T-helper 17 cell (primary cell): ENCODE measurements around the gene ZNF471. TPM values are rescaled to one million over a fixed set of nuclear protein-coding genes. Genes with fewer than 3 reads are reported as not detected.

Source experiments
- ATAC-seq: fragments of 150-1000 bp; cut with Tn5 transposase; 2 replicates; pipeline ENCODE4 v1.10.0; 2021; ENCODE audit warnings: mild to moderate bottlenecking, moderate library complexity
- DNase-seq, 3 donors: peaks; one replicate each; pipeline versions ENCODE4 v3.0.0 to v3.0.0-alpha.2; 2020 to 2021
- H3K9me3 ChIP-seq: one replicate; pipeline ENCODE4 v1.7.0; 2013; ENCODE audit warnings: low read length, mild to moderate bottlenecking; ENCODE audit not compliant: control insufficient read depth, poor library complexity, severe bottlenecking
- H3K27ac Mint-ChIP-seq: one replicate; pipeline ENCODE4 v1.8.0; 2022; ENCODE audit warnings: mild to moderate bottlenecking, moderate library complexity, mixed read lengths
- H3K27me3 Mint-ChIP-seq: one replicate; pipeline ENCODE4 v1.8.0; 2022; ENCODE audit warnings: mixed read lengths
- H3K36me3 Mint-ChIP-seq: one replicate; pipeline ENCODE4 v1.8.0; 2022; ENCODE audit warnings: low read depth, mixed read lengths
- H3K4me1 Mint-ChIP-seq: one replicate; pipeline ENCODE4 v1.8.0; 2022; ENCODE audit warnings: mild to moderate bottlenecking, mixed read lengths
- H3K4me3 Mint-ChIP-seq: one replicate; pipeline ENCODE4 v1.8.0; 2022; ENCODE audit warnings: mild to moderate bottlenecking, moderate library complexity, mixed read lengths
- total RNA-seq, 4 donors: library from RNA in 2 of 4; stranded (reverse) in 2 of 4; gene quantifications; one replicate each; pipeline ENCODE4 v1.2.3 and lab custom pipeline; 2022 to 2026

Gene ZNF471
- total RNA-seq (1 to 10 TPM in 1 of 2 donors, under 1 TPM in 1; 0.23 to 1.1 TPM), total RNA-seq (lab: John Stamatoyannopoulos, UW) (0.83 to 2.4 reads per million in 2 donors)

GRCh38 chr19:56507446-56508289 is at the start of gene ZNF471:
TSS of gene ZNF471 (plus strand) at chr19:56507855. CDS start at chr19:56511572, 3,717 bp downstream.
- H3K4me3 Mint-ChIP-seq: no peak within 1 kb of the TSS
- DNase-seq (peak; percentile 44 to 83 (median 71)), ATAC-seq (peak; percentile 99)
- H3K4me1 Mint-ChIP-seq: no peaks in the 10 kb centered on the region
- no peak within 1 kb of the TSS for H3K27ac Mint-ChIP-seq
- H3K36me3 Mint-ChIP-seq: no peaks in the 10 kb centered on the region
- H3K27me3 Mint-ChIP-seq: no peaks in the 10 kb centered on the region
- H3K9me3 ChIP-seq: peaks cover 13% of the 10 kb centered on the region

- Mint-ChIP-seq H3K27me3 (no peaks in the 10 kb centered on the region), H3K36me3 (no peaks in the 10 kb centered on the region), H3K27ac (no peak overlapping the region), H3K4me3 (no peak overlapping the region), H3K4me1 (no peaks in the 10 kb centered on the region)
- H3K9me3 ChIP-seq: peaks cover 4% of the 10 kb centered on the region
- DNase-seq (no peak), ATAC-seq (no peak)
These were observed 33.3 kb upstream of the ZNF471 start for GRCh38 chr19:56474308-56474707.

DNA sequence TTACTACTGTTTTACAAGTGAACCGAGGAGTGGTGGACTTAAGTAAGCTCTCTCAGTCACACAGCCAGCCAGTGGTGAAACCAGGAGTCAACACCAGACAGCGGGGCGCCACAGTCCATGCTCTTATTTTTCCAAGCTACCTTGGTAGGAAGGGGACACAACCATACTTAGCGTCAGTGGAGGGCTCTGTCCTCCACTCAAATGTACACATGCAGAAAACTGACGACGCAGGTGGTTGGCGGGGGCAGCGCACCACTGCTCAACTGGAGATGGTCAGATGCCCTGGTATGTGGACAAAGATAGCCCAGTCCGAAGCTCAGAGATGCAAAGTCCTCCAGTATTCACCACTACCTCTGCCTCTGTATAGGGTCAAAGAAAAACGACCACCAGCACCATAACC is 31.6 kb upstream of the ZNF471 start:
- H3K4me3 Mint-ChIP-seq: no peak overlapping the region
- H3K27ac Mint-ChIP-seq: no peak overlapping the region
- H3K9me3 ChIP-seq: peaks cover 3% of the 10 kb centered on the region

GRCh38 chr19:56476651-56477428 is 30.8 kb upstream of the ZNF471 start, which contains the start of gene ZNF667:
TSS of gene ZNF667 (minus strand) at chr19:56477345. CDS start at chr19:56462370, 14,975 bp downstream.
- ATAC-seq (peak; percentile 59), DNase-seq (no peak)
- no peaks in the 10 kb centered on the region for H3K4me1 Mint-ChIP-seq
- no peaks in the 10 kb centered on the region for H3K36me3 Mint-ChIP-seq
- H3K27ac Mint-ChIP-seq: no peak within 1 kb of the TSS
- H3K9me3 ChIP-seq: no peaks in the 10 kb centered on the region
- peak within 1 kb of the TSS; percentile 61 for H3K4me3 Mint-ChIP-seq
- no peaks in the 10 kb centered on the region for H3K27me3 Mint-ChIP-seq

More for the DNA sequence above, 31.6 kb upstream of the ZNF471 start:
- ATAC-seq: no peak
- DNase-seq: no peak
- no peaks in the 10 kb centered on the region for H3K27me3 Mint-ChIP-seq
- H3K36me3 Mint-ChIP-seq: no peaks in the 10 kb centered on the region
- no peaks in the 10 kb centered on the region for H3K4me1 Mint-ChIP-seq

DNA sequence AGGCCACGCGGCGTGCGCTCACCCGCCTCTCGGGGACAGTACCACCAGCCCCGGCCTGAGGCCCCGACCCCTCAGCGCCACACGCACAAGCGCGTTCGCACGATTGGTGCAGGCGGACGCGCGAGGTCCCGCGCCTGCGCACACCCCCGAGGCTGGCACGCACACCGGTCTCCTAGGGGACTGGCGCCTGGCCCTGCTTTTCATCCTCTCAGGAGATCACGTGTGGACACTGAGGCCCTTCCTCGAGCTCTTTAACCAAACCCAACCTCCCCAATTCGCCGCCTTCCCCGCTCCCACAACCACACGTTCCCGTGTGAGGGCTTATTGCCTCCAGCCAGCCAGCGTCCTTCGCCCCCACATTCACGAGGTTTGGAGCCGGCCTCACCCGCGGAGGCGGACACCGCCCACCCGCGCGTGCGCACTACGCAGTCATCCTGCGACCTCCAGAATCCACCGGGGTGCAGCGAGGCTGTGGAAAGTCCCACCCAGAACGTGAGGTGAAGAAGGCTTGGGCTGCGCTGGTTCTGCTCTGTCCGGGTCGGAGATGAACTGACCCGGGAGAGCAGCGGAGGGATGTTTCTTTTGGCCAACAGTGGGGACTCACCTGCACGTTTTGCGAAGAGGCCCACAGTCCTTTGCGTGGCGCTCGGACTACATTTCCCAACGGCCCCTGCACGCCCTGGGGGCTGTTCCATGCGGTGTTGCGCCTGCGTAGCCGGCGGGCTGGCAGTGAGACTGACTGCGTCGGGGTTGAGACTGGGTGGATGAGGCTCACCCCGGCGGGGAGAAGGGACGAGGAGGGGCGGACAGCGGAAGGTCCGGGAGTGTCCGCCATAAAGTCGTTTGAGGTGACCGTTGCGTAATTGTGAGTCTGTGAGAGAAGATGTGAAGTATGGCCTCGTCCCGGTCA is 30.0 kb upstream of the ZNF471 start:
- no peaks in the 10 kb centered on the region for H3K36me3 Mint-ChIP-seq
- no peak overlapping the region for H3K27ac Mint-ChIP-seq
- H3K4me3 Mint-ChIP-seq: peak overlapping the region; percentile 37
- H3K4me1 Mint-ChIP-seq: no peaks in the 10 kb centered on the region
- DNase-seq: peak in 2 of 3 donors; percentile 11 to 13
- H3K9me3 ChIP-seq: no peaks in the 10 kb centered on the region
- ATAC-seq: peak; percentile 73
- no peaks in the 10 kb centered on the region for H3K27me3 Mint-ChIP-seq

DNA sequence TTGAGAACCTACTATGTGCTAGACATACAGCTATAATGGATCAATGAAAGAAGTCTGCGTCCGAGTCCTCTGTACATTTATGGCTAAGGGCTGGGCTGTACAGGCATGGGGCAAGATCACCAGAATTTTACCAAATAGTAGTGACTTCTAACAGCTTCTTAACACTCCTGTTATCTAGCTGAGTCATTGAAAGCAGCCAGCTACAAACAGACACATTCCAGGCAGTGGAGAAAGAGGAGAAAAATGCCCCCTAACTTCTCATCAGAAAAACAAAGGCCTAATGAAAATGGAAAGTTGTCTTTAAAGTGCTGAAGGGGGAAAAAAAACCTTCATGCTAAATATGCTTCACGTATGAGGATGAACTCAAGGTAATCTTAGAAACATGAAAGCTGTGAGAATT is 16.3 kb upstream of the ZNF471 start:
- Mint-ChIP-seq H3K27ac (no peak overlapping the region), H3K36me3 (peaks cover 3% of the 10 kb centered on the region), H3K27me3 (no peaks in the 10 kb centered on the region), H3K4me3 (no peak overlapping the region), H3K4me1 (no peaks in the 10 kb centered on the region)
- peaks cover 6% of the 10 kb centered on the region for H3K9me3 ChIP-seq
- DNase-seq (no peak), ATAC-seq (no peak)

DNA sequence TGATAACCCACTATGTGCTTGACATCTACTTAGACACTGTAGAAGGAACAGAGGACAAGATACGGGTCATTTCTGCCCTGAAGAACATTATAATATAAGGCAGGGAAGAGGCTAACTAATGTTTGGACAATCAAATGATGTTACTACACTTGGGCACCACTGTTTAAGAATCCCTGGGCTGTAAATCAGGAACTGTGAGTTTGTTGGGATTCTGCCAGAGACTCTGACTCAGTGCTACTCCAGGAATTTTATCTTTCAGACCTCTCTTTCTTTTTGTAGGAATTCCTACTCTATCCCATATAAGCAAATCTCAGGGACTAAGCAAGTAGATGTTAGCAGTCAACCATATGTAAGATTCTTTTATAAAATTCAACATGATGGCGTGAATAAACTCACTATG is 3.1 kb upstream of the ZNF471 start:
- Mint-ChIP-seq H3K4me1 (no peaks in the 10 kb centered on the region), H3K27me3 (no peaks in the 10 kb centered on the region), H3K4me3 (no peak overlapping the region), H3K36me3 (no peaks in the 10 kb centered on the region), H3K27ac (no peak overlapping the region)
- ATAC-seq (no peak), DNase-seq (no peak)
- peaks cover 13% of the 10 kb centered on the region for H3K9me3 ChIP-seq

- H3K27ac Mint-ChIP-seq: no peak overlapping the region
- DNase-seq (no peak), ATAC-seq (no peak)
- no peaks in the 10 kb centered on the region for H3K27me3 Mint-ChIP-seq
- no peaks in the 10 kb centered on the region for H3K36me3 Mint-ChIP-seq
- no peaks in the 10 kb centered on the region for H3K4me1 Mint-ChIP-seq
- peaks cover 15% of the 10 kb centered on the region for H3K9me3 ChIP-seq
- H3K4me3 Mint-ChIP-seq: no peak overlapping the region
These were observed 679 bp downstream of the ZNF471 start for GRCh38 chr19:56508290-56508778.

DNA sequence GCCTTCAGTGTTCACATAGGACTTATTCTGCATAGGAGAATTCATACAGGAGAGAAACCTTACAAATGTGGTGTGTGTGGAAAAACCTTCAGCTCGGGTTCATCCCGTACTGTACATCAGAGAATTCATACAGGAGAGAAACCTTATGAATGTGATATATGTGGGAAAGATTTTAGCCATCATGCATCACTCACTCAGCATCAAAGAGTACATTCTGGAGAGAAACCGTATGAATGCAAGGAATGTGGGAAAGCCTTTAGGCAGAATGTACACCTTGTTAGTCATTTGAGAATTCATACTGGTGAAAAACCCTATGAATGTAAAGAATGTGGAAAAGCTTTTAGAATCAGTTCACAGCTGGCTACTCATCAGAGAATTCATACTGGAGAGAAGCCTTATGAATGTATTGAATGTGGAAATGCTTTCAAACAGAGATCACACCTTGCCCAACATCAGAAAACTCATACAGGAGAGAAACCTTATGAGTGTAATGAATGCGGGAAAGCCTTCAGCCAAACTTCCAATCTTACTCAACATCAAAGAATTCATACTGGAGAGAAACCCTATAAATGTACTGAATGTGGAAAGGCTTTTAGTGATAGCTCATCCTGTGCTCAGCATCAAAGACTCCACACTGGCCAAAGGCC is 17.7 kb downstream of the ZNF471 start:
- no peak for DNase-seq
- H3K4me1 Mint-ChIP-seq: no peaks in the 10 kb centered on the region
- no peak overlapping the region for H3K27ac Mint-ChIP-seq
- H3K4me3 Mint-ChIP-seq: no peak overlapping the region
- peaks cover 8% of the 10 kb centered on the region for H3K9me3 ChIP-seq
- H3K36me3 Mint-ChIP-seq: no peaks in the 10 kb centered on the region
- ATAC-seq: no peak
- no peaks in the 10 kb centered on the region for H3K27me3 Mint-ChIP-seq

GRCh38 chr19:56537442-56537841 is 29.8 kb downstream of the ZNF471 start:
- Mint-ChIP-seq H3K27me3 (no peaks in the 10 kb centered on the region), H3K4me3 (peak overlapping the region; percentile 89), H3K36me3 (peaks cover 8% of the 10 kb centered on the region), H3K4me1 (no peaks in the 10 kb centered on the region), H3K27ac (peak overlapping the region; percentile 69)
- no peak for DNase-seq
- no peak for ATAC-seq
- peaks cover 9% of the 10 kb centered on the region for H3K9me3 ChIP-seq

GRCh38 chr19:56538254-56538760 is 30.7 kb downstream of the ZNF471 start:
- Mint-ChIP-seq H3K4me1 (no peaks in the 10 kb centered on the region), H3K4me3 (peak overlapping the region; percentile 89), H3K27me3 (no peaks in the 10 kb centered on the region), H3K36me3 (peaks cover 10% of the 10 kb centered on the region), H3K27ac (peak overlapping the region; percentile 69)
- ATAC-seq (peak; percentile 92), DNase-seq (peak; percentile 74 to 87 (median 82))
- peaks cover 6% of the 10 kb centered on the region for H3K9me3 ChIP-seq

DNA sequence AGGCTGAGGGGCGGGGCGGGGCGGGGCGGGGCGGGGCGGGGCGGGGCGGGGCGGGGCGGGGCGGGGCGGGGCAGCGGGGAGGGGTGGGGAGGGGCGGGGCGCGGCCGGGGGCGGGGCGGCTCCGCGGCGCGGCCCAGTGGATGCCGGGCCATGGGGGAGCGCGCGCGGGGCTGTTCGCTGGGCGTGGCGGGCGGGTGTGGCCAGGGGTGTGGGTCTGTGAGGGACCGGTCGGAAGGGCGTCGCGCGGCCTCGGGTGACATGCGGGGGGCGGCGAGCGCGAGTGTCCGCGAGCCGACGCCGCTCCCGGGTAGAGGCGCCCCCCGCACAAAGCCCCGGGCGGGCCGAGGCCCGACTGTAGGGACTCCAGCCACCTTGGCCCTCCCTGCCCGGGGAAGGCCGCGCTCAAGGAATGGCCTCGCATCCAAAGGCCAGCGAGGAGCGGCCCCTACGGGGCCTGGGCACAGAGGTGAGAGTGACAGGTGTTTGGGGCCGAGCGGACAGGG is 31.2 kb downstream of the ZNF471 start, which contains the start of gene ZFP28:
ZFP28 (plus strand) TSS at position 188 of the 503 bp plus-strand sequence; CDS start at position 259, 71 bp downstream.
- H3K9me3 ChIP-seq: peaks cover 5% of the 10 kb centered on the region
- H3K27me3 Mint-ChIP-seq: no peaks in the 10 kb centered on the region
- peak; percentile 66 for ATAC-seq

More for the DNA sequence above, 31.2 kb downstream of the ZNF471 start, which contains the start of gene ZFP28:
- peak within 1 kb of the TSS; percentile 69 for H3K27ac Mint-ChIP-seq
- peak in 1 of 3 donors; percentile 66 for DNase-seq
- H3K4me1 Mint-ChIP-seq: no peaks in the 10 kb centered on the region
- H3K36me3 Mint-ChIP-seq: peaks cover 10% of the 10 kb centered on the region
- H3K4me3 Mint-ChIP-seq: peak within 1 kb of the TSS; percentile 89
